A549 (cell line): ENCODE results near the gene CTNNA3. TPM values are rescaled to one million over a fixed set of nuclear protein-coding genes. Genes with fewer than 3 reads are reported as not detected.

Experiments used
- ATAC-seq, 2 experiments: fragments of 200-7000 bp in 1 of 2; fragments of >200 bp in 1 of 2; cut with Nextera tagmentation in 1 of 2; cut with Tn5 transposase in 1 of 2; 3 replicates each; pipeline versions ENCODE4 v1.8.0 to v1.9.1; 2018 to 2020; ENCODE audit warnings: mild to moderate bottlenecking in 1 of 2, moderate library complexity in 1 of 2
- CTCF ChIA-PET: fragments of 300-600 bp; sonication (Branson Sonifier 250); formaldehyde crosslinking; extraction: SDS; loops from one replicate; lab custom pipeline; 2021; ENCODE audit warnings: antibody characterized with exemption, inconsistent platforms; lab: Yijun Ruan, JAX
- POLR2A ChIA-PET: fragments of 350-600 bp; formaldehyde crosslinking; extraction: SDS; loops from one replicate; lab custom pipeline; 2021; ENCODE audit warnings: antibody characterized with exemption, inconsistent platforms; lab: Yijun Ruan, JAX
- DNase-seq, 2 experiments: peaks; one replicate each; pipeline versions ENCODE4 v3.0.0 to v3.0.0-alpha.2; 2011 to 2016; ENCODE audit warnings: low read depth in 1 of 2, low spot score in 1 of 2
- FAIRE-seq: peaks from 2 replicates; lab custom pipeline; 2011; peaks lifted over from hg19 to GRCh38; lab: Jason Lieb, UNC
- H3K27ac ChIP-seq, 2 experiments: fragments of >200 bp; sonication (Bioruptor Twin); formaldehyde crosslinking; 3 replicates each; pipeline ENCODE4 v1.5.1; 2016 to 2017
- H3K4me1 ChIP-seq: fragments of >200 bp; sonication (Bioruptor Twin); formaldehyde crosslinking; 3 replicates; pipeline ENCODE4 v1.6.1; 2016
- H3K4me2 ChIP-seq: fragments of >200 bp; sonication (Bioruptor Twin); formaldehyde crosslinking; 3 replicates; pipeline ENCODE4 v1.6.1; 2016
- H3K4me3 ChIP-seq: fragments of >200 bp; sonication (Bioruptor Twin); formaldehyde crosslinking; 3 replicates; pipeline ENCODE4 v1.5.1; 2016
- H3K9me3 ChIP-seq: fragments of >200 bp; sonication (Bioruptor Twin); formaldehyde crosslinking; 3 replicates; pipeline ENCODE4 v1.6.1; 2016
- ATOH8 ChIP-seq: fragments of 250-450 bp; sonication (Bioruptor Pico); IDR thresholded peaks from 2 replicates; pipeline ENCODE4 v1.5.0; 2020; ENCODE audit warnings: low read depth, mild to moderate bottlenecking, moderate library complexity
- CBX2 ChIP-seq: fragments of 200-600 bp; sonication (generic); IDR thresholded peaks from 2 replicates; pipeline ENCODE4 v1.6.1; 2016; ENCODE audit warnings: low read depth, mild to moderate bottlenecking, borderline replicate concordance
- CHD2 ChIP-seq: fragments of 150-350 bp; IDR thresholded peaks from 2 replicates; pipeline ENCODE4 v1.6.1; 2014; ENCODE audit warnings: low read length; ENCODE audit not compliant: partially characterized antibody
- CHD4 ChIP-seq: fragments of 200-600 bp; sonication (generic); IDR thresholded peaks from 2 replicates; pipeline ENCODE4 v1.6.1; 2016; ENCODE audit warnings: antibody characterized with exemption, mild to moderate bottlenecking, borderline replicate concordance
- ESRRA ChIP-seq: fragments of 150-350 bp; IDR thresholded peaks from 2 replicates; pipeline ENCODE4 v1.6.1; 2014; ENCODE audit warnings: mild to moderate bottlenecking, low read length, borderline replicate concordance
- FOSL2 ChIP-seq, 2 experiments: fragments of 450-650 bp in 1 of 2; fragments of >200 bp in 1 of 2; sonication (Bioruptor Twin) in 1 of 2; formaldehyde crosslinking; IDR thresholded peaks; 2 replicates each; pipeline versions ENCODE4 v1.5.0 to v1.6.1; 2016 to 2020; ENCODE audit warnings: mild to moderate bottlenecking in 1 of 2, moderate library complexity in 1 of 2
- HDAC2 ChIP-seq: fragments of 200-600 bp; sonication (generic); IDR thresholded peaks from 2 replicates; pipeline ENCODE4 v1.6.1; 2016
- HES2 ChIP-seq: fragments of >200 bp; sonication (Bioruptor Twin); formaldehyde crosslinking; IDR thresholded peaks from 2 replicates; pipeline ENCODE4 v1.6.1; 2016
- HOXA7 ChIP-seq: fragments of 250-450 bp; sonication (Bioruptor Pico); IDR thresholded peaks from 2 replicates; pipeline ENCODE4 v1.5.0; 2020; ENCODE audit warnings: mild to moderate bottlenecking, moderate library complexity
- HOXB13 ChIP-seq: fragments of 250-450 bp; sonication (Bioruptor Pico); IDR thresholded peaks from 2 replicates; pipeline ENCODE4 v1.5.0; 2020; ENCODE audit warnings: low read depth, mild to moderate bottlenecking, moderate library complexity
- MAFK ChIP-seq: fragments of 450-650 bp; IDR thresholded peaks from 2 replicates; pipeline ENCODE4 v1.6.1; 2014; ENCODE audit not compliant: partially characterized antibody
- MAZ ChIP-seq: fragments of 150-350 bp; IDR thresholded peaks from 2 replicates; pipeline ENCODE4 v1.6.1; 2014; ENCODE audit warnings: antibody characterized with exemption, low read depth, low read length, borderline replicate concordance
- MYC ChIP-seq: IDR thresholded peaks from 2 replicates; pipeline ENCODE4 v1.6.1; 2012; ENCODE audit warnings: mild to moderate bottlenecking, inconsistent platforms, low read length, improper control_type of control experiment, borderline replicate concordance
- NPAS2 ChIP-seq: fragments of 250-450 bp; sonication (Bioruptor Pico); IDR thresholded peaks from 2 replicates; pipeline ENCODE4 v1.8.0; 2022; ENCODE audit warnings: mild to moderate bottlenecking, moderate library complexity, borderline replicate concordance
- PHF8 ChIP-seq: fragments of 200-600 bp; sonication (generic); IDR thresholded peaks from 2 replicates; pipeline ENCODE4 v1.6.1; 2016; ENCODE audit warnings: low read depth, mild to moderate bottlenecking, antibody characterized with exemption, moderate library complexity, borderline replicate concordance
- RNF2 ChIP-seq: fragments of 200-600 bp; sonication (generic); IDR thresholded peaks from 2 replicates; pipeline ENCODE4 v1.6.1; 2016; ENCODE audit warnings: low read depth, mild to moderate bottlenecking, antibody characterized with exemption, moderate library complexity, borderline replicate concordance
- SREBF2 ChIP-seq: fragments of 450-650 bp; IDR thresholded peaks from 2 replicates; pipeline ENCODE4 v1.6.1; 2014; ENCODE audit warnings: mild to moderate bottlenecking, moderate library complexity
- USF2 ChIP-seq: fragments of 450-650 bp; IDR thresholded peaks from 2 replicates; pipeline ENCODE4 v1.6.1; 2014; ENCODE audit warnings: antibody characterized with exemption
- ZC3H11A ChIP-seq: fragments of 450-650 bp; IDR thresholded peaks from 2 replicates; pipeline ENCODE4 v1.6.1; 2014; ENCODE audit warnings: antibody characterized with exemption, mild to moderate bottlenecking
- ZFP36 ChIP-seq: fragments of 450-650 bp; IDR thresholded peaks from 2 replicates; pipeline ENCODE4 v1.6.1; 2014; ENCODE audit warnings: borderline replicate concordance; ENCODE audit not compliant: partially characterized antibody
- WGBS: methylation state at CpG from one replicate; pipeline ENCODE4 v1.1.6; 2017; ENCODE audit errors: missing lambda C conversion rate; 5-methylcytosine and 5-hydroxymethylcytosine counted together
- polyA plus RNA-seq, 4 experiments: library from polyadenylated mRNA; depleted of rRNA in 3 of 4; stranded (reverse); fragments of >200 nt; fragmentation: RNase III in 1 of 4; extraction: RNeasy Plus Mini Kit Qiagen cat#74134 plus additional on column Dnase treatment in 1 of 4; gene quantifications; 2 replicates in 3 of 4; 3 replicates in 1 of 4; pipeline ENCODE4 v1.2.3, GENCODE V29; 2011 to 2017

The CTNNA3 gene
- polyA plus RNA-seq, 2 of the 4 experiments (the other 2 are of a cell fraction), result not detected

GRCh38 chr10:67602268-67602950, 93.6 kb downstream of the CTNNA3 start:
- CTCF ChIA-PET, result no interaction called here
- TF ChIP-seq FOSL2 (IDR thresholded peaks at IDR 0.05) (no peak), FOSL2 (CRISPR knock-in tag; IDR thresholded peaks at IDR 0.05) (0 out of 2 replicates have a peak, but pooled peaks have one; percentile 12), CBX2 (no peak), MAZ (no peak), ZC3H11A (no peak), HOXB13 (no peak), HES2 (no peak), PHF8 (no peak)
- 27% methylated on average over 4 of the region's 4 CpGs for WGBS

DNA sequence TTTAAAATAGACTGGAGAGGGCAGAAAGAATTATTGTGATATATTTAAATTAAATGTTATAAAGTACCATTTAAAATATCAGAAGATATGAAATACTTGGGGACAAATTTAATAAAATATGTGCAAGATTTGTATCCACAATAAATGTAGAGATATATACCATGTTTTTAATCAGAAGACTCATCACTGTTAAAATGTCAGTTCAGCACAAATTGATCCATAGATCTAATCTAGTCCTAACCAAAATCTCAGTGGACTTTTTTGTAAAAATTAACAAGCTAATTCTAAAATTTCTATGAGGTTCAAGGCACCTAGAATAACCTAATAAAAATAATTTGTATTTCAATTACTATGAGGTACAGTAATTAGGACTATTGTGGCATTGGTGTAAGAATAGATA, 96.4 kb downstream of the CTNNA3 start:
- peaks cover 9% of the 10 kb centered on the region; the same call in 2 of the 3 replicates for H3K4me1 ChIP-seq
- H3K4me2 ChIP-seq, result no peak overlapping the region
- ChIA-PET CTCF (no interaction called here), POLR2A (no interaction called here)
- H3K27ac ChIP-seq, result no peak overlapping the region
- DNase-seq (no peak), FAIRE-seq (no peak), ATAC-seq (no peak)
- H3K4me3 ChIP-seq, result no peak overlapping the region
- H3K9me3 ChIP-seq, result no peaks in the 10 kb centered on the region
- TF ChIP-seq MAFK (peak; percentile 48), RNF2 (no peak)

More at GRCh38 chr10:67602268-67602950, 93.6 kb downstream of the CTNNA3 start:
- Histone ChIP-seq H3K4me3 (no peak overlapping the region), H3K9me3 (no peaks in the 10 kb centered on the region), H3K4me2 (peak overlapping the region; percentile 19; the same call in 2 of the 3 replicates), H3K27ac (no peak overlapping the region), H3K4me1 (peaks cover 23% of the 10 kb centered on the region)
- POLR2A ChIA-PET, result no interaction called here
- ATAC-seq, result peak in 1 of 2 experiments; percentile 47; a peak in 3 of 6 replicates
- FAIRE-seq, result no peak
- peak in 1 of 2 experiments; percentile 26 for DNase-seq

DNA sequence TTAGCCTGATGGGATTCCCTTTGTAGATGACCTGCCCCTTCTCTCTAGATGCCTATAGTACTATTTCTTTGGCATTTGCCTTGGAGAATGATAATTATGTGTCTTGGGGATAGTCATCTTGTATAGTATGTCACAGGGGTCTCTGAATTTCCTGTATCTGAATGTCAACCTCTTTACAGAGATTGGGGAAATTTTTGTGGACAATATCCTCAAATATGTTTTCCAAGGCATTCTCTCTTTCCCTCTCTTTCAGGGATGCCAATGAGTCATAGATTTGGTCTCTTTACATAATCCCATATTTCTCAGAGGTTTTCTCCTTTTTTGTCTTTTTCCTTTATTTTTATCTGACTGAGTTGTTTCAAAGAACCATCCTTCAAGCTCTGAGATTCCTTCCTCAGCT, 99.4 kb downstream of the CTNNA3 start:
- H3K4me1 ChIP-seq, result no peaks in the 10 kb centered on the region
- no peaks in the 10 kb centered on the region for H3K9me3 ChIP-seq
- H3K4me3 ChIP-seq, result no peak overlapping the region
- H3K27ac ChIP-seq, result no peak overlapping the region
- ChIA-PET CTCF (no interaction called here), POLR2A (no interaction called here)
- ATAC-seq (no peak), FAIRE-seq (no peak), DNase-seq (no peak)
- TF ChIP-seq ZFP36, result no peak
- TF ChIP-seq ATOH8, result no peak
- no peak overlapping the region for H3K4me2 ChIP-seq

GRCh38 chr10:67587771-67588170, 108.2 kb downstream of the CTNNA3 start:
- TF ChIP-seq USF2 (no peak), HDAC2 (no peak), MAFK (no peak), NPAS2 (no peak), HOXB13 (no peak), CHD2 (no peak), SREBF2 (no peak), ESRRA (no peak), HOXA7 (CRISPR knock-in tag) (no peak), CHD4 (no peak), MYC (no peak)
- Histone ChIP-seq H3K27ac (no peak overlapping the region), H3K9me3 (peaks cover 11% of the 10 kb centered on the region; the same call in 2 of the 3 replicates), H3K4me2 (no peak overlapping the region), H3K4me1 (no peaks in the 10 kb centered on the region), H3K4me3 (no peak overlapping the region)
- ChIA-PET POLR2A (no interaction called here), CTCF (no interaction called here)
- WGBS, result 5% methylated on average over 2 of the region's 2 CpGs
- ATAC-seq, result no peak
- FAIRE-seq, result no peak
- DNase-seq, result no peak
